Cardiac fibroblast (primary cell): Measurements from ENCODE around the gene SVIL.
"Not testable (repeated sequence)": the region's sequence is repeated elsewhere in the genome, so short reads cannot be mapped to it uniquely, and the experiment has no call there.

Source experiments
- DNase-seq, 2 donors: peaks; one replicate each; pipeline versions ENCODE4 v3.0.0 to v3.0.0-alpha.2; 2010; ENCODE audit warnings: low read depth in 2 of 2
- H3K4me3 ChIP-seq, 2 donors: replicated peaks in 1 of 2; 1 replicate in 1 of 2; 2 replicates in 1 of 2; pipeline ENCODE4 v1.5.1; 2011; ENCODE audit warnings: low read depth in 2 of 2, low read length in 2 of 2, mild to moderate bottlenecking in 2 of 2, moderate library complexity in 1 of 2
- CTCF ChIP-seq: IDR thresholded peaks from one replicate; pipeline ENCODE4 v1.5.1; 2011; ENCODE audit warnings: low read depth, mild to moderate bottlenecking, low read length, inconsistent platforms

Gene SVIL

GRCh38 chr10:29609696-29610095, 25.1 kb downstream of the SVIL start:
- DNase-seq: no peak
- TF ChIP-seq CTCF: no peak
- H3K4me3 ChIP-seq: no peak overlapping the region

GRCh38 chr10:29608476-29609301, 26.1 kb downstream of the SVIL start:
- no peak for TF ChIP-seq CTCF
- DNase-seq: no peak
- no peak overlapping the region for H3K4me3 ChIP-seq

GRCh38 chr10:29608062-29608461, 26.7 kb downstream of the SVIL start:
- H3K4me3 ChIP-seq: no peak overlapping the region
- TF ChIP-seq CTCF: no peak

GRCh38 chr10:29607576-29607975, 27.2 kb downstream of the SVIL start:
- no peak for TF ChIP-seq CTCF
- DNase-seq: no peak
- no peak overlapping the region for H3K4me3 ChIP-seq

More at GRCh38 chr10:29608062-29608461, 26.7 kb downstream of the SVIL start:
- DNase-seq: no peak

- H3K4me3 ChIP-seq, DNase-seq: not testable (repeated sequence)
These were observed 28.1 kb downstream of the SVIL start for GRCh38 chr10:29606693-29607092.

GRCh38 chr10:29604291-29604825, 30.4 kb downstream of the SVIL start:
- DNase-seq: no peak
- no peak overlapping the region for H3K4me3 ChIP-seq
- no peak for TF ChIP-seq CTCF

GRCh38 chr10:29603223-29603896, 31.4 kb downstream of the SVIL start:
- no peak for TF ChIP-seq CTCF
- H3K4me3 ChIP-seq: no peak overlapping the region
- no peak for DNase-seq
